DMS114 treated with DMSO at 0.1 percent for 48 hours (cell line): ENCODE results near the gene PTPN13.

Experiments
- DNase-seq: peaks from one replicate; lab custom pipeline; 2025; ENCODE audit not compliant: unreplicated experiment; lab: John Stamatoyannopoulos, UW

Gene PTPN13, protein sequence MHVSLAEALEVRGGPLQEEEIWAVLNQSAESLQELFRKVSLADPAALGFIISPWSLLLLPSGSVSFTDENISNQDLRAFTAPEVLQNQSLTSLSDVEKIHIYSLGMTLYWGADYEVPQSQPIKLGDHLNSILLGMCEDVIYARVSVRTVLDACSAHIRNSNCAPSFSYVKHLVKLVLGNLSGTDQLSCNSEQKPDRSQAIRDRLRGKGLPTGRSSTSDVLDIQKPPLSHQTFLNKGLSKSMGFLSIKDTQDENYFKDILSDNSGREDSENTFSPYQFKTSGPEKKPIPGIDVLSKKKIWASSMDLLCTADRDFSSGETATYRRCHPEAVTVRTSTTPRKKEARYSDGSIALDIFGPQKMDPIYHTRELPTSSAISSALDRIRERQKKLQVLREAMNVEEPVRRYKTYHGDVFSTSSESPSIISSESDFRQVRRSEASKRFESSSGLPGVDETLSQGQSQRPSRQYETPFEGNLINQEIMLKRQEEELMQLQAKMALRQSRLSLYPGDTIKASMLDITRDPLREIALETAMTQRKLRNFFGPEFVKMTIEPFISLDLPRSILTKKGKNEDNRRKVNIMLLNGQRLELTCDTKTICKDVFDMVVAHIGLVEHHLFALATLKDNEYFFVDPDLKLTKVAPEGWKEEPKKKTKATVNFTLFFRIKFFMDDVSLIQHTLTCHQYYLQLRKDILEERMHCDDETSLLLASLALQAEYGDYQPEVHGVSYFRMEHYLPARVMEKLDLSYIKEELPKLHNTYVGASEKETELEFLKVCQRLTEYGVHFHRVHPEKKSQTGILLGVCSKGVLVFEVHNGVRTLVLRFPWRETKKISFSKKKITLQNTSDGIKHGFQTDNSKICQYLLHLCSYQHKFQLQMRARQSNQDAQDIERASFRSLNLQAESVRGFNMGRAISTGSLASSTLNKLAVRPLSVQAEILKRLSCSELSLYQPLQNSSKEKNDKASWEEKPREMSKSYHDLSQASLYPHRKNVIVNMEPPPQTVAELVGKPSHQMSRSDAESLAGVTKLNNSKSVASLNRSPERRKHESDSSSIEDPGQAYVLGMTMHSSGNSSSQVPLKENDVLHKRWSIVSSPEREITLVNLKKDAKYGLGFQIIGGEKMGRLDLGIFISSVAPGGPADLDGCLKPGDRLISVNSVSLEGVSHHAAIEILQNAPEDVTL (N-terminal part only)

DNA sequence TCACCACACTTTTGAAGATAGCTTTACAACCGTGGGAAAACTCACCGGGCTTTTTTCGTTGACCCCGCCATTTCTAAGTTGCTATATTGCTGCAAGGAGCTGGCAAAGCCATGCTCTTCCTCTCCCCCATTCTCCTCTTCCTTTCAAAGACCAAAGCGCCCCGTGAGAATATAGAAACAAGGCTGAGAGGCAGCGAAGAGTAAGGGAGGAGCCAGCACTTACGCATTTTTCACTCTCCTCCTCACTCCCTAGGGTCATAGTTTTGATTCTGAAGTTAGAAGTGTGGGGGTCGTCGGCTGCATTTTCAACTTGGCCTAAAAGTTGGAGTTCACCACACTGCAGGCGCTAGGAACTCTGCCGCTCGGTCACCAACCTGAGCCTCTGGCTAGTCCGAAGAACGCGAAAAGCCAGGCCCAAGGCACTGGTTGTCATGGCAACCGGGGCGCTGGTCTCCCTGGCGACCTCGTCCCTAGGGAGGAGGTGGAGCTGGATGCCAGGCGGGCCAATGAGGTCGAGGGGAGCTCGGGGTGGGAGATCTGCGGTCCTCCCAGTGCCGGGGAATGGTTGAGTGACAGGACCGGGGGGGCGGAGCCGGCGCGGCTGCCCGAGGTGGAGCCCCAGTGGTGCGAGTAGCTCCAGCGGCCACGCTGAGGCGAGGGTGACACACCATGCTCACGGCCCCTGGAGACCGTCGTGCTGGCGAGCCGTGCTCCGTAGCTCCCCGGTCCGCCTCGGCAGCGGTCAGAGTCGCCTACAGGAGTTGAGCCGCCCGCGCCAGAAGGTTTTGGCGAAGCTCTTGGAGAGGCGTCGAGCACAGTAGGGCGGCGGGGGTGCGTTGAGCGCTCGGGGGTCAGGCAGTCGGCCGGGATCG lies at the start of gene PTPN13:
Gene PTPN13 (plus strand): TSS at position 628 of the 871 bp plus-strand sequence. CDS start 40,942 bp downstream, outside the sequence.
- peak; percentile 88 for DNase-seq

- DNase-seq: no peak
Observed at GRCh38 chr4:86547140-86547539, 47.0 kb upstream of the PTPN13 start.

GRCh38 chr4:86549163-86549788 lies 44.8 kb upstream of the PTPN13 start:
- no peak for DNase-seq

GRCh38 chr4:86551387-86551786 lies 42.7 kb upstream of the PTPN13 start:
- DNase-seq: no peak

- no peak for DNase-seq
Observed at GRCh38 chr4:86554646-86555045, 39.5 kb upstream of the PTPN13 start.

GRCh38 chr4:86556791-86557415 lies 37.2 kb upstream of the PTPN13 start:
- no peak for DNase-seq

DNA sequence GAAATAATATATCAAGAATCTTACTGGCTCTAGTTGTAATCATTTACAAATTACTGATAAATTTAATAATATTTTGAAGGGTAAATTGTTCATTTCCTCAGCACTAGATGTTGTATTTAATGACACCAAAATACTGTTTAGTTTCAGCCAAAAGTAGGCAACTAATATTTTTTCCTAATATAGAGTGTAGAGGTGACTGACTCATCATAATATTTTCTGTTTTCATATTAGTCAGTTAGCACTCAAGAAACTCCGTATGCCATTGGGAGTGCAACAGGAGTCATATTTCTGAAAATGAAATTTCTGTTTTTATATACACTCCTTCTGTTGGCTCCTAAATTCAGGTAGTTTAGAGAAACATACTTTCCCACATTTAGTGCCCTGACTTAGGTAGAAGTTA lies 36.6 kb upstream of the PTPN13 start:
- no peak for DNase-seq

- DNase-seq: no peak
Observed at GRCh38 chr4:86558258-86558657, 35.9 kb upstream of the PTPN13 start.

DNA sequence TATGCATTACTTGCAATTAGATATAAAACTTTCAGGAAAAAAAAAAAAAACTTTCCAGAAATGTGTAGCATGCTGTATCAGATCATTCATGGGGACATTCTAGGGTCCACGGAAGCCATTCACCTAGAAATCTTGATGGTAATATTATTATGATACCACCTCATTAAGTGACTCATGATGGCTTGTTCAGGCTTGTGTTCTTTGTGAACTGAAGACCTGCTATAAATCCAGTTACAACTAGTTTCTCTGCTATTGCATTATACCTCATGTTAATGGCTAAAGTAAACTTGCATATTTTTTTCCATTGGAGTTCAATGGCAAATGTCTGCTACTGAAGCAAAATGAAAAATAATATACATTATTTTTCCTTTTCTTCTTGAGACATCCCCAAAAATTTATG lies 35.3 kb upstream of the PTPN13 start:
- DNase-seq: no peak

DNA sequence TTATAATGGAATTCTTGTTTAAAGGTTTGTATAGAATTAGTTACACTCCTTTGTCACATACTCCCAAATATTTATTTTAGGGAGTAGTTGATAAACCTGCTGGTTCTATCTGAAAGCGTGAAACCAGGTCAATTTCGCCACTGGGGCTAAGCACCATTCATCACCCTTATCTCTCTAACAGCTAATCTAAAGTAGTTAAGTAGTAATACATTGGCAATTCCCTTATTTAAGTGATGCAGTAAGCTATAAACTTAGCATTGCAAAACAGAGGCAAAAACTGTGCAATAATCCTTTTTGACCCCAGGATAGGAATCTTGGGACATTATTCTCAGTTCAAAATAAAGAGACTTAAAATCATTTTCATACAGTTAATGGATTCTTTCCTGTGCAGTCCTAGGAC lies 33.7 kb upstream of the PTPN13 start:
- no peak for DNase-seq

DNA sequence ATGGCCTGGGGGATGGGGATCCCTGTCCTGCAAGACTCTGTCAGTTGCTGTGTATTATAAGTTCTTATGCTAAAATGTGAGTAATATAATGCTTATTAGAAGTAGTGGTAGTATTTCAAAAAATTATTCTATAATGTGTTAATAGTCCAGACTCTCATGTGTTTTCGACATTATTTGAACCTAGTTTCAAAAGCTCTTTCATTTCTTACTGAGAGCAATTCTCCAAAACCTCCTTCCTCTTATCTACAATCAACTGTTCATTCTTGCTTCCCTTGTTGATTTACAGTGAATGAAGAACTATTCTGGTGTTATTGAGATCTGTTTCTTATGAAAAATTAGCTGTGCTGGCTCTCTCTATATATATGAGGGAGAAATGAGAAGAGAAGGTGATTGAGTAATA lies 32.9 kb upstream of the PTPN13 start:
- DNase-seq: no peak

DNA sequence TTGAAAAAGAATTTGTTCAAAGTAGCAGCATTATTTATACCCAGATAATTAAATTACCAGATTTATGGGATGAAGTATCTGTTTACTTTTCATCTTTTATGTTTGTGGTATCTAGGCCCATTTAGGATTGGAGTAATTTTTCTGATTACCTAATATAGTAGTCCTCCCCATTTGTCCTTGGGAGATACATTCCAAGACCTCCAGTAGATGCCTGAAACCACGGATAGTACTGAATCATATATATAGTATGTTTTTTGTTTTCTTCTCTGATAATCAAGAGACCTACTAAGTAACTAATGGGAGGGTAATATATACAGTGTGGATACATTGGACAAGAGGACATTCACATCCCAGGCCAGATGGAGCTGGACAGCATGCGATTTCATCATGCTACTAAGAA lies 30.7 kb upstream of the PTPN13 start:
- DNase-seq: no peak

DNA sequence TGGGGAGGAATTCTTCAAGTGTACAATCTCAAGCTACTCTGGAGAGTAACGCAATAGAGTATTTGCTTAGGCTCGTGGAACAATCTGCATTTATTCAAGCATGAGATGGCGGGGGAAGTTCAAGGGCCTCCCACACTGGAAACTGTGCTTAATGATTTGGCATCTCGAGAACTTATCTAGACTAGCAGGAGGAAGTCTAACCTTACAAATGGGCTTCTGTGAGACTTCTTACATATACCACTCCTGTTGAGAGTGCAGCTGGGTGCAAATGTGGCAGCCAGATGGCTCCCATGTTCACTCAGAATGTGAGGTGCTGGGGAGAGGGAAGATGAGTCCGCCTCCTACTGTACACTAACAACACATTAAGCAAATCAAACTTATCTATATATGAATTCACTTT lies 29.3 kb upstream of the PTPN13 start:
- DNase-seq: no peak

DNA sequence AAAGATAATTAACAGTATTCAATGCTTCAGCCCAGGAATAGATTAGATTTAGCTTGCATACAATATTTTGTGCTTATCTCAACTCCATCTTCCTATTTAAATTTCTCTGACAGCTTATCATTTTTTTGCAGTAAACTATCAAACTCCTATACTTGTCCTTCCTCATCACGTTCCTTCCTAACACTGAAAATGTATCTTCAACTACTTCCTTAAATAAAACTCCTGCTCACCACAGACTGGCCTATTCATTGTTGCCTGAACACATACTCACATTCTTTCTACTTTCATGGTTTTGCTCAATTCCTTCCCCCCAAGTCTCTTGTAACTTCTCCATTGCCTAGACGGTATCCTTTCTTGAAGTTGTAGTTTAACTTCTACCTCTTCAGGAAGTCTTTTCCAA lies 28.5 kb upstream of the PTPN13 start:
- no peak for DNase-seq

DNA sequence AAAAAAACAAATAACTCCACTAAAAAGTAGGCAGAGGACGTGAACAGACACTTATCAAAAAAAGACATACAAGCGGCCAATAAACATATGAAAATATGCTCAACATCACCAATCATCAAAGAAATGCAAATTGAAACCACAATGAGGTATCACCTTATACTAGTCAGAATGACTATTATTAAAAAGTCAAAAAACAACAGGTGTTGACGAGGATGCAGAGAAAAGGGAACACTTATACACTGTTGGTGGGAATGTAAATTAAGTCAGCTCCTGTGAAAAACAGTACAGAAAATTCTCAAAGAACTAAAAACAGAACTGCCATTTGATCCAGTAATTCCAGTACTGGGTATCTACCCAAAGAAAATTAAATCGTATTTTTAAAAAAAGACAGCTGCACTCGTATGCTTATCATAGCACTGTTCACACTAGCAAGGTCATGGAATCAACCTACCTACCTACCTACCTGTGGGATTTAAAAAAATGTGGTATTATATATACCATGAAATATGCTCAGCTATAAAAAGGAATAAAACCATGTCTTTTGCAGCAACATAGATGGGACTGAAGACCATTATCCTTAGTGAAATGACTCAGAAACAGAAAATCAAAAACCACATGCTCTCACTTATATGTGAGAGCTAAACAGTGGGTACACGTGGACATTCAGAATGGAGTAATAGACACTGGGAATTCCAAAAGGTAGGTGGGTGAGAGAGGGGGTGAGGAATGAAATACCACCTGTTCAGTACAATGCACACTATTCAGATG lies 24.8 kb upstream of the PTPN13 start:
- no peak for DNase-seq

GRCh38 chr4:86579941-86580340 lies 14.2 kb upstream of the PTPN13 start:
- DNase-seq: no peak

GRCh38 chr4:86582410-86582809 lies 11.7 kb upstream of the PTPN13 start:
- DNase-seq: no peak

- no peak for DNase-seq
Observed at GRCh38 chr4:86586160-86586572, 7.9 kb upstream of the PTPN13 start.
